Astrocyte (in vitro differentiated cells and primary cell): Measurements from ENCODE around the gene RBM42. TPM values are rescaled to one million over a fixed set of nuclear protein-coding genes. Genes with fewer than 3 reads are reported as not detected.
"Not testable (repeated sequence)": the region's sequence is repeated elsewhere in the genome, so short reads cannot be mapped to it uniquely, and the experiment has no call there.

Experiments used
- DNase-seq: peaks from one replicate; pipeline ENCODE4 v3.0.0-alpha.2; 2010; ENCODE audit warnings: low read depth
- FAIRE-seq: peaks from 2 replicates; lab custom pipeline; 2011; peaks lifted over from hg19 to GRCh38; lab: Jason Lieb, UNC
- H2AFZ ChIP-seq: 2 replicates; pipeline ENCODE4 v1.6.0; 2012; ENCODE audit warnings: low read depth, low read length, inconsistent platforms
- H3K27ac ChIP-seq: 2 replicates; pipeline ENCODE4 v1.5.1; 2011; ENCODE audit warnings: low read depth, low read length, inconsistent platforms
- H3K27me3 ChIP-seq: 2 replicates; pipeline ENCODE4 v1.6.0; 2011; ENCODE audit warnings: low read length, inconsistent platforms; ENCODE audit not compliant: insufficient read depth
- H3K36me3 ChIP-seq: 2 replicates; pipeline ENCODE4 v1.5.1; 2011; ENCODE audit warnings: low read length, inconsistent platforms; ENCODE audit not compliant: insufficient read depth
- H3K4me1 ChIP-seq: 2 replicates; pipeline ENCODE4 v1.5.1; 2011; ENCODE audit warnings: low read length, inconsistent platforms; ENCODE audit not compliant: insufficient read depth
- H3K4me2 ChIP-seq: 2 replicates; pipeline ENCODE4 v1.6.0; 2012; ENCODE audit warnings: low read length, inconsistent platforms
- H3K4me3 ChIP-seq: 2 replicates; pipeline ENCODE4 v1.5.1; 2011; ENCODE audit warnings: low read depth, mild to moderate bottlenecking, low read length, inconsistent platforms; ENCODE audit not compliant: insufficient read depth
- H3K79me2 ChIP-seq: 2 replicates; pipeline ENCODE4 v1.6.0; 2012; ENCODE audit warnings: mild to moderate bottlenecking, low read length, inconsistent platforms; ENCODE audit not compliant: insufficient read depth
- H3K9ac ChIP-seq: 2 replicates; pipeline ENCODE4 v1.6.0; 2012; ENCODE audit warnings: mild to moderate bottlenecking, low read length, inconsistent platforms
- H3K9me3 ChIP-seq: 2 replicates; pipeline ENCODE4 v1.5.1; 2012; ENCODE audit warnings: low read depth, mild to moderate bottlenecking, low read length, inconsistent platforms; ENCODE audit not compliant: insufficient read depth
- H4K20me1 ChIP-seq: 2 replicates; pipeline ENCODE4 v1.6.0; 2012; ENCODE audit warnings: low read length, inconsistent platforms; ENCODE audit not compliant: insufficient read depth
- H3K27ac Mint-ChIP-seq: one replicate; pipeline ENCODE4 v1.8.0; 2021; ENCODE audit warnings: mild to moderate bottlenecking, mixed read lengths; ENCODE audit not compliant: unreplicated experiment
- H3K27me3 Mint-ChIP-seq: one replicate; pipeline ENCODE4 v1.8.0; 2021; ENCODE audit warnings: low read depth, mixed read lengths; ENCODE audit not compliant: unreplicated experiment
- H3K36me3 Mint-ChIP-seq: one replicate; pipeline ENCODE4 v1.8.0; 2021; ENCODE audit warnings: low read depth, mixed read lengths; ENCODE audit not compliant: unreplicated experiment
- H3K4me1 Mint-ChIP-seq: one replicate; pipeline ENCODE4 v1.8.0; 2021; ENCODE audit warnings: low read depth, mixed read lengths; ENCODE audit not compliant: unreplicated experiment
- H3K4me3 Mint-ChIP-seq: one replicate; pipeline ENCODE4 v1.8.0; 2021; ENCODE audit warnings: mild to moderate bottlenecking, moderate library complexity, mixed read lengths; ENCODE audit not compliant: unreplicated experiment
- H3K9me3 Mint-ChIP-seq: one replicate; pipeline ENCODE4 v1.8.0; 2021; ENCODE audit warnings: mild to moderate bottlenecking, mixed read lengths; ENCODE audit not compliant: unreplicated experiment
- CTCF ChIP-seq: IDR thresholded peaks from 2 replicates; pipeline ENCODE4 v1.5.1; 2011; ENCODE audit warnings: low read depth, mild to moderate bottlenecking, inconsistent platforms, low read length, moderate library complexity; ENCODE audit not compliant: insufficient read depth
- EZH2 ChIP-seq: IDR thresholded peaks from 2 replicates; pipeline ENCODE4 v1.6.1; 2012; ENCODE audit warnings: mild to moderate bottlenecking, low read length, inconsistent platforms; ENCODE audit not compliant: insufficient read depth
- total RNA-seq: library from RNA; stranded (reverse); gene quantifications from 2 replicates; pipeline ENCODE4 v1.2.1, GENCODE V29; 2021

RBM42 gene
- total RNA-seq, 1 donor from 2014 or later: 102 TPM

GRCh38 chr19:35596366-35596999 lies 32.4 kb upstream of the RBM42 start:
- Histone ChIP-seq H3K36me3 (no peaks in the 10 kb centered on the region), H2AFZ (no peak overlapping the region), H3K9ac (no peak overlapping the region), H3K9me3 (no peaks in the 10 kb centered on the region), H3K27ac (no peak overlapping the region), H4K20me1 (no peaks in the 10 kb centered on the region), H3K4me1 (no peaks in the 10 kb centered on the region), H3K4me2 (no peak overlapping the region), H3K27me3 (no peaks in the 10 kb centered on the region), H3K79me2 (no peaks in the 10 kb centered on the region), H3K4me3 (no peak overlapping the region)
- Mint-ChIP-seq H3K4me3 (no peak overlapping the region), H3K27me3 (peaks cover 8% of the 10 kb centered on the region), H3K4me1 (no peaks in the 10 kb centered on the region), H3K36me3 (no peaks in the 10 kb centered on the region), H3K27ac (no peak overlapping the region), H3K9me3 (peaks cover 3% of the 10 kb centered on the region)
- TF ChIP-seq EZH2 (no peak), CTCF (no peak)
- FAIRE-seq (no peak), DNase-seq (no peak)

DNA sequence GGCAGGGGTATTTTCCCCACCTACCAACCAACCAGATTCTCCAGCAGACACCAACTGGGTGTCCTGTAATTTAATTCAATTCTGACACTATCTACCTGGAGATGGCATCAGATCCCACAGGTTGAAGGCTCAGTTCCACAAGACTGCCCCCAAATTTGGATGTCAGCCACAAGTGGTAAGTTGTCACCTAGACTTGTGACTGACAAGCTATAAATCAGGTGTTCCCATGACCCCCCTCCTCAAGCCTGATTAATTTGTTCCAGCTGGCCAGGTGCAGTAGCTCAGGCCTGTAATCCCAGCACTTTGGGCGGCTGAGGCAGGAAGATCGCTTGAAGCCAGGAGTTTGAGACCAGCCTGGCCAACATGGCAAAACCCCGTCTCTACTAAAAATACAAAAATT lies 26.9 kb upstream of the RBM42 start:
- H3K4me1 Mint-ChIP-seq: peaks cover 7% of the 10 kb centered on the region
- H3K9ac ChIP-seq: no peak overlapping the region
- no peak for FAIRE-seq
- H4K20me1 ChIP-seq: no peaks in the 10 kb centered on the region
- no peaks in the 10 kb centered on the region for H3K27me3 ChIP-seq
- no peaks in the 10 kb centered on the region for H3K36me3 ChIP-seq
- no peaks in the 10 kb centered on the region for H3K79me2 ChIP-seq
- H3K36me3 Mint-ChIP-seq: peaks cover 2% of the 10 kb centered on the region
- no peak overlapping the region for H3K4me2 ChIP-seq
- H2AFZ ChIP-seq: no peak overlapping the region
- no peak overlapping the region for H3K4me3 Mint-ChIP-seq
- H3K9me3 ChIP-seq: no peaks in the 10 kb centered on the region
- no peak for DNase-seq
- no peak overlapping the region for H3K27ac Mint-ChIP-seq
- H3K27ac ChIP-seq: no peak overlapping the region
- no peak overlapping the region for H3K4me3 ChIP-seq
- H3K9me3 Mint-ChIP-seq: peaks cover 14% of the 10 kb centered on the region
- no peaks in the 10 kb centered on the region for H3K4me1 ChIP-seq
- peaks cover 22% of the 10 kb centered on the region for H3K27me3 Mint-ChIP-seq
- no peak for TF ChIP-seq EZH2
- no peak for TF ChIP-seq CTCF

DNA sequence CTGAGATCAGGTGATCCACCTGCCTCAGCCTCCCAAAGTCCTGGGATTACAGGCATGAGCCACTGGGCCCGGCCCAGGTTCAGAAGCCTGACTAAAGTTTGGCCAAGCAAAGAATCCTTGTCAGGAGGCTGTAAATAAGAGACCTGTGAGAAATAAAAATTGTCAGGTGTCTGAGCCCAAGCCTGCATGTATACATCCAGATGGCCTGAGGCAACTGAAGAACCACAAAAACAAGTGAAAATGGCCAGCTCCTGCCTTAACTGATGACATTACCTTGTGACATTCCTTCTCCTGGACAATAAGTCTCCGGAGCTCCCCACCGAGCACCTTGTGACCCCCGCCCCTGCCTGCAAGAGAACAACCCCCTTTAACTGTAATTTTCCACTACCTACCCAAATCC lies 24.4 kb upstream of the RBM42 start:
- H3K79me2 ChIP-seq, H3K4me2 ChIP-seq, H3K36me3 Mint-ChIP-seq, H3K9ac ChIP-seq, H3K4me1 ChIP-seq, H3K4me3 Mint-ChIP-seq, H4K20me1 ChIP-seq, H3K27me3 ChIP-seq, H3K4me3 ChIP-seq, DNase-seq, H3K4me1 Mint-ChIP-seq, FAIRE-seq, H3K27ac ChIP-seq, H3K36me3 ChIP-seq, H2AFZ ChIP-seq, H3K9me3 ChIP-seq: not testable (repeated sequence)
- peaks cover 25% of the 10 kb centered on the region for H3K27me3 Mint-ChIP-seq
- peaks cover 29% of the 10 kb centered on the region for H3K9me3 Mint-ChIP-seq
- H3K27ac Mint-ChIP-seq: peak overlapping the region; percentile 62

DNA sequence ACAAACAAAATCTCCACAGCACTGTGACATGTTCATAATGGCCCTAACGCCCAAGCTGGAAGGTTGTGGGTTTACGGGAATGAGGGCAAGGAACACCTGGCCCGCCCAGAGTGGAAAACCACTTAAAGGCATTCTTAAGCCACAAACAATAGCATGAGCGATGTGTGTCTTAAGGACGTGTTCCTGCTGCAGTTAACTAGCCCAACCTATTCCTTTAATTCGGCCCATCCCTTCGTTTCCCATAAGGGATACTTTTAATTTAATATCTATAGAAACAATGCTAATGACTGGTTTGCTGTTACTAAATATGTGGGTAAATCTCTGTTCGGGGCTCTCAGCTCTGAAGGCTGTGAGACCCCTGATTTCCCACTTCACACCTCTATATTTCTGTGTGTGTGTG lies 21.7 kb upstream of the RBM42 start:
- H3K9ac ChIP-seq, H3K4me3 Mint-ChIP-seq, H3K79me2 ChIP-seq, H3K9me3 ChIP-seq, FAIRE-seq, H3K27ac ChIP-seq, H3K27me3 ChIP-seq, H3K36me3 ChIP-seq, DNase-seq, H3K4me2 ChIP-seq, H3K4me3 ChIP-seq, H3K4me1 Mint-ChIP-seq, H4K20me1 ChIP-seq, H3K36me3 Mint-ChIP-seq, H3K27ac Mint-ChIP-seq, H2AFZ ChIP-seq, H3K4me1 ChIP-seq: not testable (repeated sequence)
- Mint-ChIP-seq H3K9me3 (peaks cover 30% of the 10 kb centered on the region), H3K27me3 (peaks cover 22% of the 10 kb centered on the region)
